Neural progenitor cell (in vitro differentiated cells): ENCODE data around the gene MOV10L1.

Source experiments
- CTCF ChIP-seq: fragments of 200-600 bp; sonication (generic); IDR thresholded peaks from 2 replicates; pipeline ENCODE4 v1.5.1; 2017; ENCODE audit warnings: antibody characterized with exemption, mild to moderate bottlenecking
- EZH2 ChIP-seq: fragments of 200-600 bp; sonication (generic); IDR thresholded peaks from 2 replicates; pipeline ENCODE4 v1.6.1; 2017; ENCODE audit warnings: antibody characterized with exemption, mild to moderate bottlenecking, moderate library complexity

GRCh38 chr22:50175191-50175461 is 85.3 kb downstream of the MOV10L1 start:
- TF ChIP-seq CTCF (no peak), EZH2 (no peak)
